ENCODE results near the gene HYAL3. TPM values are rescaled to one million over a fixed set of nuclear protein-coding genes. Genes with fewer than 3 reads are reported as not detected.
"Not testable (repeated sequence)": the region's sequence is repeated elsewhere in the genome, so short reads cannot be mapped to it uniquely, and the experiment has no call there.

HYAL3 gene
- total RNA-seq, 4 donors from 2014 or later = 2.1 to 6.7 (median 3.4) TPM

DNA sequence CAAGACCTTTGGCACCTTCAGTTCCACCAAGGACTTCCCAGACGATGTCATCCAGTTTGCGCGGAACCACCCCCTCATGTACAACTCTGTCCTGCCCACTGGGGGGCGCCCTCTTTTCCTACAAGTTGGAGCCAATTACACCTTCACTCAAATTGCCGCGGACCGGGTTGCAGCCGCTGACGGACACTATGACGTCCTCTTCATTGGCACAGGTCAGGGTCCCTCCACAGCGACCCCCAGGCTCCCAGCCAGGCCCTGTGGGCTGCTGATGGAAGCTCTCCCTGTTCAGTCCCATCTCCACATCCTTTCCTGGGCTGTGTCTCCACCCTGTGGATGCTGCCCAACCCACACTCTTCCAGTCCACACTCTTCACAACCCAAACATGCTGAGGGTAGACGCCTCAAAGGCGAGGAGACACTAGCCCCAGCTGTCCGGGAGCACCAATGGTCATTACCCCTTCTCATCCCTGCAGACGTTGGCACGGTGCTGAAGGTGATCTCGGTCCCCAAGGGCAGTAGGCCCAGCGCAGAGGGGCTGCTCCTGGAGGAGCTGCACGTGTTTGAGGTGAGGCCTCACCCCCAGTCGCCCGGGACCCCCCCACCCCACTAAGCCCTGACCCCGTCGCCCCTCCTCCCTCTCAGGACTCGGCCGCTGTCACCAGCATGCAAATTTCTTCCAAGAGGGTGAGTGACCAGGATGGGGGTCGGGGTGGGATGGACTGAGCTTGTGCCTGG, 24.7 kb downstream of the HYAL3 start:
- peak overlapping the region in 1 of 4 donors; percentile 5 for H3K4me3 ChIP-seq
- H3K36me3 ChIP-seq = peaks cover 0 to 24% (median 9%) of the 10 kb centered on the region in 4 donors
- whole genome bisulfite sequencing = 48% methylated on average over 16 of the region's 26 CpGs
- no peak overlapping the region for H3K27ac ChIP-seq (replicated peaks in 1 of 4)
- no peaks in the 10 kb centered on the region for H3K9me3 ChIP-seq
- no peak for DNase-seq (ENCODE audit: extremely low spot score)
- H3K4me1 ChIP-seq = peaks cover 30 to 71% (median 53%) of the 10 kb centered on the region in 4 donors
- TF ChIP-seq EP300 (IDR thresholded peaks at IDR 0.05) (no peak), POLR2A (IDR thresholded peaks at IDR 0.05; ENCODE audit: low read depth) (no peak), POLR2AphosphoS5 (IDR thresholded peaks at IDR 0.05) (no peak)
- TF ChIP-seq, protein P1, sequence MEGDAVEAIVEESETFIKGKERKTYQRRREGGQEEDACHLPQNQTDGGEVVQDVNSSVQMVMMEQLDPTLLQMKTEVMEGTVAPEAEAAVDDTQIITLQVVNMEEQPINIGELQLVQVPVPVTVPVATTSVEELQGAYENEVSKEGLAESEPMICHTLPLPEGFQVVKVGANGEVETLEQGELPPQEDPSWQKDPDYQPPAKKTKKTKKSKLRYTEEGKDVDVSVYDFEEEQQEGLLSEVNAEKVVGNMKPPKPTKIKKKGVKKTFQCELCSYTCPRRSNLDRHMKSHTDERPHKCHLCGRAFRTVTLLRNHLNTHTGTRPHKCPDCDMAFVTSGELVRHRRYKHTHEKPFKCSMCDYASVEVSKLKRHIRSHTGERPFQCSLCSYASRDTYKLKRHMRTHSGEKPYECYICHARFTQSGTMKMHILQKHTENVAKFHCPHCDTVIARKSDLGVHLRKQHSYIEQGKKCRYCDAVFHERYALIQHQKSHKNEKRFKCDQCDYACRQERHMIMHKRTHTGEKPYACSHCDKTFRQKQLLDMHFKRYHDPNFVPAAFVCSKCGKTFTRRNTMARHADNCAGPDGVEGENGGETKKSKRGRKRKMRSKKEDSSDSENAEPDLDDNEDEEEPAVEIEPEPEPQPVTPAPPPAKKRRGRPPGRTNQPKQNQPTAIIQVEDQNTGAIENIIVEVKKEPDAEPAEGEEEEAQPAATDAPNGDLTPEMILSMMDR (IDR thresholded peaks at IDR 0.05) = peak; percentile 55 to 75 (median 65)
- intact Hi-C loops (cut with DNase I) = loop anchor here (5.0 kb wide), 2 partner anchors 82 to 152 kb away; partner anchors contain the start of gene GNAT1
- H3K27me3 ChIP-seq = peaks cover 0 to 40% (median 5%) of the 10 kb centered on the region in 4 donors

GRCh38 chr3:50273689-50274065, 25.5 kb downstream of the HYAL3 start:
- peaks cover 0 to 24% (median 9%) of the 10 kb centered on the region in 4 donors for H3K36me3 ChIP-seq
- peaks cover 0 to 40% (median 5%) of the 10 kb centered on the region in 4 donors for H3K27me3 ChIP-seq
- TF ChIP-seq POLR2A (IDR thresholded peaks at IDR 0.05; ENCODE audit: low read depth) = no peak
- no peak for TF ChIP-seq POLR2AphosphoS5 (IDR thresholded peaks at IDR 0.05)
- TF ChIP-seq EP300 (IDR thresholded peaks at IDR 0.05) = no peak
- TF ChIP-seq, protein P1 (IDR thresholded peaks at IDR 0.05) = no peak
- no peak for DNase-seq (ENCODE audit: extremely low spot score)
- H3K4me3 ChIP-seq = peak overlapping the region; percentile 39 to 57 (median 42)
- H3K4me1 ChIP-seq = peaks cover 33 to 71% (median 54%) of the 10 kb centered on the region in 4 donors
- 59% methylated on average over 31 of the region's 31 CpGs for WGBS
- intact Hi-C loops (cut with DNase I) = loop anchor here (2.0 to 5.0 kb wide), 4 partner anchors 15 to 151 kb away; partner anchors contain the start of gene GNAT1
- peak overlapping the region in 1 of 4 donors; percentile 56 for H3K27ac ChIP-seq (replicated peaks in 1 of 4)
- no peaks in the 10 kb centered on the region for H3K9me3 ChIP-seq

- peak overlapping the region in 3 of 4 donors; percentile 19 to 56 (median 32) for H3K27ac ChIP-seq (replicated peaks in 1 of 4)
Measured at GRCh38 chr3:50272911-50273688, 26.1 kb downstream of the HYAL3 start.

DNA sequence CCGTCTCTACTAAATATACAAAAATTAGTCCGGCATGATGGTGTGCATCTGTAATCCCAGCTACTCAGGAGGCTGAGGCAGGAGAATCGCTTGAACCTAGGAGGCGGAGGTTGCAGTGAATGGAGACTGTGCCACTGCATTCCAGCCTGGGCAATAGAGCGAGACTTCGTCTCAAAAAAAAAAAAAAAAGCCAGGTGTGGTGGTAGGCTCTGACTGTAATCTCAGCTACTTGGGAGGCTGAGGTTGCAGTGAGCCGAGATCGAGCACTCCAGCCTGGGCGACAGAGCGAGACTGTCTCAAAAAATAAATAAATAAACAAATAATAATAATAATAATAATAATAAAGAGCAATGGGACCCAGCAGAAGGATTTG, 26.7 kb downstream of the HYAL3 start:
- 61% methylated on average over 10 of the region's 10 CpGs for WGBS
- not testable (repeated sequence) for DNase-seq (ENCODE audit: extremely low spot score); H3K9me3 ChIP-seq
- H3K4me1 ChIP-seq = peaks cover 40 to 78% (median 63%) of the 10 kb centered on the region in 4 donors
- peak overlapping the region in 1 of 4 donors; percentile 39 for H3K4me3 ChIP-seq
- peaks cover 0 to 40% (median 5%) of the 10 kb centered on the region in 4 donors for H3K27me3 ChIP-seq
- intact Hi-C loops (cut with DNase I) = loop anchor here (2.0 to 5.0 kb wide), 4 partner anchors 14 to 150 kb away; partner anchors contain the start of gene GNAT1
- H3K27ac ChIP-seq (replicated peaks in 1 of 4) = peak overlapping the region in 2 of 4 donors; percentile 3 to 19
- peaks cover 0 to 24% (median 9%) of the 10 kb centered on the region in 4 donors for H3K36me3 ChIP-seq

More at GRCh38 chr3:50272911-50273688, 26.1 kb downstream of the HYAL3 start:
- Histone ChIP-seq H3K27me3 (peaks cover 0 to 40% (median 5%) of the 10 kb centered on the region in 4 donors), H3K9me3 (no peaks in the 10 kb centered on the region), H3K36me3 (peaks cover 0 to 24% (median 9%) of the 10 kb centered on the region in 4 donors), H3K4me3 (peak overlapping the region; percentile 39 to 57 (median 42)), H3K4me1 (peaks cover 35 to 72% (median 57%) of the 10 kb centered on the region in 4 donors)
- no peak for DNase-seq (ENCODE audit: extremely low spot score)
- 12% methylated on average over 25 of the region's 61 CpGs for WGBS
- TF ChIP-seq POLR2AphosphoS5 (IDR thresholded peaks at IDR 0.05) (peak; percentile 67 to 81), POLR2A (IDR thresholded peaks at IDR 0.05; ENCODE audit: low read depth) (no peak), EP300 (IDR thresholded peaks at IDR 0.05) (no peak)
- TF ChIP-seq, protein P1 (IDR thresholded peaks at IDR 0.05) = peak; percentile 97 to 99 (median 98)
- intact Hi-C loops (cut with DNase I) = loop anchor here (2.0 to 5.0 kb wide), 4 partner anchors 14 to 151 kb away; partner anchors contain the start of gene GNAT1

All from esophagus muscularis mucosa (tissue), 4 donors.